ENCODE data around the gene EFNA5.

EFNA5 gene

DNA sequence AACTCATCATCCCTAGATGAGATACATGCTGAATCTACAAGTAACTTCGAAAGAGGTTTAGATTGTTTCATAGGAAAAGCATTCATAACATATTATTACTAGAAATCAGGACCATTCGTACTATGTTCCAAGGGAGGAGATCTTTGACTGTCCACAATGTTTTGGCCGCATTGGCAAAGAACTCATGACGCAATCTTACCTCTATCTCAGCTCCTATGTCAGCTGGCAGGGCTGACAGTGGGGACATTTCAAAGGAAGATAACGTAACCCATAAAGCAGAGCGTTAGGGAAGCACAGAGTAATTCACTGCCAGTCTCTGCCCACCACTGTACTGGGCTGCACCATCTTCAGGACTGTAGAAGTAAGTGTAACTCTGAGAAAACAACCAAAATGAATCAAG, 69.7 kb downstream of the EFNA5 start:
- DNase-seq, result no peak

DNA sequence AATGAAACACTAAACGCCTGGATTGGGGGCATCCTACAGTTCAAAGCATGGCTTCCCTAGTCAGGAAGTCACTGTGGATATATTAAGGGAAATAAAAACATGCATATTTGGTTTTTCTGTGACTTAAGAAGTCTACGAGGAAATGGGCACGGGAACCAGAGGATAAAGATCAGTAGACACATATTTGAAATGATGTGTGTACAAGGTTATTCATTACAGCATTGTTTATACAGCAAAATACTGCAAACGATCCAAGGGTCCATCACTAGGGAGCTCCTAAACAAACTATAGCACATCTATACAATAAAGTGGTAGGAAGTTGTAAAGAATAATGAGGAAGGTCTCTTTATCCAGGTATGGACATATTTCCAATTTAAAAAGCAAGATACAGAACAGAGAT, 71.8 kb downstream of the EFNA5 start:
- no peak for DNase-seq

DNA sequence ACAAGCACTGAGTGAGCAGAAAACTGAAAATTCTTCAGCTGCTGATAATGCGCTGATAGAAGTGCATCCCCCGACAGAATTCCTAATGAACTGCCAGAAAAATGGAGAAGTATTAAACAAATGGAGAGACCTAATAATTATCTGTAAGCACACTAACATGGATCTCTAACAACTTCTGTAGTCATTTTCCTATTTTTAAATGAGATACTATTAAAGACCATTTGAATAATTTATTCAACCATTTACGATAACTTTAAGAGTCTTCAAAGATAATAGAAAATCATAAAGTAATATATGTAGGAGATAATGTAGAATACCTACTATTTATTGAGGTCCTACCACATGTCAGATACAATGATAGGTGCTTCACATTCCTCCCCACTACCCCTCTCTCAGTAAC, 72.9 kb downstream of the EFNA5 start:
- no peak for DNase-seq

DNA sequence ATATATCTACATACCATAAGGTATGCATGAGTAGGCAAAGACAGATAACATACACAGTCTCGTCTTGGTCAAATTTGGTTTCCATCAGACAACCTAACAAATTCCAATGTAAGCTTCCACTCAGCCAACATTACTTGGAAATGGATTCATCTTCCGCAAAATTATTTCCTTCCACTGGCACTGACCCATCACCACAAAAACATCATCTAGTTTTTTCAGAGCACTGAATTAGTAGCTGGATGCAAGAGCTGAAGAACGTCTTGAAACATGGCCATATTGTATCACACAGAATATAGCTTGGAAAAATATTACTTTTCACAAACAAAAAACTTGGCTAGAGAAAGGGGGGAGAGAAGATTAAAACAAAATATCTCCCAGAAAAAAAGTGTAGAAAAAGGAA, 73.5 kb downstream of the EFNA5 start:
- DNase-seq, result no peak

DNA sequence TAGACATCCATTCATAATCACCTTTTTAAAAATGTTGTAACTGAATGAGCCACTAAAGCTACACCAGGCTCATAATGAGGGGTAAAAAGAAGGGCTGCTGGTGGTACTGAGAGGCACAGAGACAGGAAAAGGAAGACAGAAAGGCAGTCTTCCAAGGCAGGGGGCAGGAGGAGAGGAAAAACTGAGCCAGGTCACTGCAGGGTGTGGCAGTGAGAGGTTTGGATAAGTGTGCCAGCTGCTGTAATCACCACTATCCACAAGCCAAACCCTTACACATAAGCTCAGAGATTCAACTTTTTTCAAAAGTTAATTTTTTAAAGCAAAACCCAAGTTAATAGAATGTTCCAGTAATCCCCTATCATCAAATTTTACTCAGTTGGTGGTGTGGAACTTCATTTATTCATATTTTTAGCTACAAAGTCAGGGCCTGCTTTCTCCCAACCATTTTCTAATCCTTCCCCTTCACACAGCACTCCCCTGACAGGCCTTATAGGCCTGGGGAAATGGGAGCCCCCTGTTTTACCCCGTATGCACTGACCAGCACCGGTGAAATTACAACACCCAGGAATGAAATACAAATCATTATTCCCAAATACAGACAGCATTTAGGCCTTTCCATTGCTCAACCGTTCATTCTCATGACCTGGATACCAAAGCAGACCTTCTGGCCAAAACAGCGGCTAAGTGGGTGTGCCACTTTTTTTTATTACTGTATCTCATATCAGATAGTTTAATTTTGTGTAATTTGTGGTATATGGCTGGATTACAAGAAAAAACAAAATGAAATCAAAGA, 76.3 kb downstream of the EFNA5 start:
- no peak for DNase-seq

- DNase-seq, result no peak
Observed at GRCh38 chr5:107593009-107593408, 77.7 kb downstream of the EFNA5 start.

DNA sequence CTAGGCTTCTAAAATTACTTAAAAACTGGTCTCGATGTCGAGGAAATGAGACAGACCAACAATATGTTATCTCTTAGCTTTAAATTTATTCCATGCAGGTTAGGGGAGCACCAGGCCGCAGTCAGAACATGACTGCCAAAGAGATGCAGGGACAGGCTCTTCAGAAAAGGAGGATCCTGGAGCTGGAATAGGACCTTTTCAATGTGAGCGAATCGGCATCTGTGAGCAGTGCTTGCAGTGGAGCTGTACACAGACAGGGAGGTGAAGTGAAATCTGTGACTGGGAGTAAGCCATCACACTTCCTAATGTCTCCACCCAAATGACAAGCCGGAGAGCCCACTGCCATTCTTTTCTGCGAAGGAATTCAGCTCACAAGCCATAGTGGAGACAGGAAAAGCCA, 78.2 kb downstream of the EFNA5 start:
- DNase-seq, result no peak

- DNase-seq, result no peak
Observed at GRCh38 chr5:107590686-107591085, 80.1 kb downstream of the EFNA5 start.

- no peak for DNase-seq
Observed at GRCh38 chr5:107589520-107590193, 81.1 kb downstream of the EFNA5 start.

DNA sequence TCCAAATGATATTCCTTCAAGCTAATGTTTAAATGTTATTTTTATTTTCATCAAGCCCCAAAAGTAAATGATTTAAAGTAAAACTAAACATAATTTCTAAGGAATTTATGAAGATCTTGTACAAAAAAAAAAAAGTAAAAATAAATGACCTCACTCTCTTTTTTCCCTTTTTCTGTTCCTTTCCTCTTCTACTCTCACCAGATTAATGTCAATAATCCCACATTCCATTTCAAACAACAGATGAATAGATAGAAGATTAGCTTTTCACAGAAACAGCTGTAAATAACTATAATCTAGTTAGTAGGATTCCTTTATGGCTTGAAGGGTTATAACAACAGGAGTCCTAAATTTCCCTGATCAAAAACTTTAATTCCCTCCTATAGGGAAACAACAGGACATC, 88.1 kb downstream of the EFNA5 start:
- no peak for DNase-seq

GRCh38 chr5:107580889-107581820, 89.6 kb downstream of the EFNA5 start:
- no peak for DNase-seq

- no peak for DNase-seq
Observed at GRCh38 chr5:107578051-107578635, 92.6 kb downstream of the EFNA5 start.

DNA sequence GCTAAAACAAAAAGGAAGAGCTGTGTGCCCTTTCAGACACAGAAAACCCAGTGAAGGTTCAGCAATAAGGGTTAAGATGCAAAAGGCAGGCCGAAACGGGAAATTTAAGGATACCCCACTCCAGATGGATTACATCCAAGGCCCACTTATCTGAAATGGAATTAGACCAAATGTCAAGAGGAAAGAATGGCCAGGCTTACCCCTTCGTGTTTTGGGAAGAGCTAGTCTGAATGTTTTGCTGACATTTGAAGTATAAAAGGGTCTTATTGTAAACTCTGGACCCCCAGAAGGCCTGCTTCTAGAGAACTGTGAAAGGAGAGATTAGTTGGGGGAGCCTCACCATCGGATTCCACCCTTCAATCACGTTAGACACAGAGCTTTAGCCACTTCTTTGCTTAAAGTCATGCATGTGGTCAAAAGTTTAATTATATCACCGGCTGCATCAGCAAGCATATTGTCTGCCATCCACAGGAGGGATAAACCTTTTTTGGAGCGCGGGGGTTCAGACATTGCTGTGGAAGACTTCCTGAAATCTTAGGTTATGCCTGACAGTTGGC, 93.3 kb downstream of the EFNA5 start:
- DNase-seq, result no peak

GRCh38 chr5:107576736-107577393, 93.9 kb downstream of the EFNA5 start:
- no peak for DNase-seq

GRCh38 chr5:107576155-107576554, 94.6 kb downstream of the EFNA5 start:
- no peak for DNase-seq

- no peak for DNase-seq
Observed at GRCh38 chr5:107574287-107574686, 96.5 kb downstream of the EFNA5 start.

DNA sequence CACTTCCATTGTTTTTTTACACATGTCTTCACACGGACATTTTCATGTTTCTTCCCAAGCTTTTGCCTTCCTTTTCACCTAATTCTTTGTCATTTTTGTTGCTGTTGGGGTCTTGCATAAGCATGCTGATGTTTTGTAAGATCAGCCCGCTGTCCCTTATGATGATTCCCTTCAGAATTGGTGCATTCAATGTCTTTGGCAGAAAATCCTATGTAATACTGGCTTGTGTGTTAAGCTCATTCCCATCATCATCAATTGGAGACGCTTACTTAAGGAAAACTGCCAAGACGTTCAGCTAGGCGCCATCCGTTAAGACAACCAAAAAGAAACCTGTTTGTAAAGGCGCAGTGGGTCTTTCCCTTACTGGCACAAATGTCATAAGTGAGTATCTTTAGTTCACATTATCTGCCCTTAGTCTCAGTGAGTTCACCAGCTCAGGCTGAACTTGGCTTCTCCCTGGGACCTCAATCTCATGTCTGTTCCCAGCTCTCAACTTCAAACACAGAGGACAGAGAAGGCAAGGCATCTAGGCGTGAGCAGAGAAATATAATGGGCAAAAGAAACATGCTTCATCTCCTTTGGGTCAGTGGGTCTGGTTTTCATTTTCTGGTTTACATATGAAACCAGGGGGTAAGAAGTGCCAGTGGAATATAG, 97.9 kb downstream of the EFNA5 start:
- DNase-seq, result no peak

- peak; percentile 88 for DNase-seq
Observed at GRCh38 chr5:107571621-107572536, 98.9 kb downstream of the EFNA5 start.

- peak; percentile 28 for DNase-seq
Observed at GRCh38 chr5:107570805-107571531, 99.8 kb downstream of the EFNA5 start.

GRCh38 chr5:107570181-107570580, 100.6 kb downstream of the EFNA5 start:
- DNase-seq, result no peak

All from activated CD4-positive, CD25-positive, alpha-beta regulatory T cell treated with anti-CD3 and anti-CD28 coated beads, Interleukin-2, amount 50 U/mL, for 72 hours (primary cell).